GM10847 (cell line): Measurements from ENCODE around the gene KLC3.
A peak's percentile ranks its signal among the peaks of the same experiment; 100 is the strongest.

Source experiments
- POLR2A ChIP-seq: IDR thresholded peaks from 2 replicates; pipeline ENCODE4 v1.6.1; 2011; ENCODE audit not compliant: insufficient read length; ENCODE audit errors: extremely low read depth

Gene KLC3

DNA sequence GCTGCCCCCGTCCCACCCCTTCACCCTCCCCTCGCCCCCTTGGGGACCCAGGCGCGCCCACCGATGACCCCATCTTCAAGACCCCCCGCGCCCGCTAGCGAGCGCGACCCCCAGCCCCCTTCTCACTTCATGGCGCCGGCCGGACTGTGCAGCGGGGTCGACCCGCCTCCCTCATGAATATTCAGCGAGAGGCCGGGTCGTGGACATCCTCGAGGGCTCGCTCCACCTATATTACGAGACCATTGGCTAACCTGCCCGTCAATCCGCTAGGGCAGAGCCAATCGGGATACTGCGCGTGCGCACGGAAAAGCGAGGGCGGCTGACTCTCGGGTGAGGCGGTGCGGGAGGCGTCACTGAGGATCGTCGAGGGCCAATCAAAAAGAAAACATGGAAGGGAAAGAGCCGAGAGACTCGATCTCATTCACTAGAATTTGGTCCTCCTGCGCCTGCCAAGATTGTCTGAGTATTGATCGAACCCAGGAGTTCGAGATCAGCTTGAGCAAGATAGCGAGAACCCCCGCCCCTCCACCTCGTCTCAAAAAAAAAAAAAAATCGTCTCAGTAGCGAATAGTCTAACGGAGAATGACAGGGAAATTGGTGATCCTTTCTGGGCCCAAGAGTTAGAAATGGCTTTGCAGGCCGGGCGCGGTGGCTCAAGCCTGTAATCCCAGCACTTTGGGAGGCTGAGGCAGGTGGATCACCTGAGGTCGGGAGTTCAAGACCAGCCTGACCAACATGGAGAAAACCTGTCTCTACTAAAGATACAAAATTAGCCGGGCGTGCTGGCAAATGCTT, 30.1 kb downstream of the KLC3 start, which contains the start of gene ERCC2:
Gene ERCC2 (minus strand): TSS at position 164 of the 795 bp plus-strand sequence. CDS start 33 bp downstream, at position 131.
- peak; percentile 48 for TF ChIP-seq POLR2A

DNA sequence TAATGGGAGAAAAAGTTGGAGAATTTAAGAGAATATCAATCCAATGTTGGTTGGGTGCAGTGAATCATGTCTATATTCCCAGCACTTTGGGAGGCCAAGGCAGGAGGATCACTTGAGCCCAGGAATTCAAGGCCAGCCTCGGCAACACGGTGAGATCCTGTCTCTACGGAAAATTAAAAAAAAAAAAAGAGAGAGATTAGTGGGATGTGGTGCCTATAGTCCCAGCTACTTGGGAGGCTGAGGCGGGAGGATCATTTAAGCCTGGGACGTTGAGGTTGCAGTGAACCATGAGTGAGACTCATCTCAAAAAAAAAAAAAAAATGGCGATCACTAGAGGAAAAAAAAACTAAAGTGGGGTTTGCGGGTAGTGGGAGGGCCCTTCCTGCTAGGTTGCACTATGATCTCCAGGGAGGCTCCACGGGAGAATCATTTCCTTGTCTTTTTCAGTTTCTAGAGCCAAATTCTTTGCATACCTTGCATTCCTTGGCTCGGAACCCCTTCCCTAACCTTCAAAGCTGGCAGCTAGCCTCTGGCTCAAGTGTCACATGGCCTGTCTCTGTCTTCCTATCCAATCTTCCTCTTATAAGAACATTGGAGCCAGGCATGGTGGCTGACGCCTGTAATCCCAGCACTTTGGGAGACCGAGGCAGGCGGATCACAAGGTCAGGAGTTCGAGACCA, 35.6 kb downstream of the KLC3 start:
- TF ChIP-seq POLR2A = no peak

DNA sequence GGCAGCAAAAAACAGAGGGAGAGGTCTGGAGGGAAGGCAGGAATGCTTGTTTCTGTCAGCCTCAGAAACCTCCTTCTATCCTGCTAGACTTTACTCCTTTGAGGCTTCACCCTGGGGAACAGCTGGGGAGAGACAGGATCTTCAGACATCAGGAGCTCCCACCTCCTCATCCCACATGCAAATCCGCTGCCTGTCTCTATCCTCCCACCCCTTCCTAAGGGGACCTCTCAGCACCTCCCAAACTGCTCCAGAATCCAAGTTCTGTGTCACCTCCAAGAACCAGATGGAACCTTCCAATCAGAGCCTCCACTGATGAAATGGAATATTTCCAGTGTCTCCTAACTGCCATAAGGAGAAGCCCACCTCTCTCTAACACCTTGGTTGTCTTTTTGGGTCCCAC, 39.6 kb downstream of the KLC3 start:
- no peak for TF ChIP-seq POLR2A

DNA sequence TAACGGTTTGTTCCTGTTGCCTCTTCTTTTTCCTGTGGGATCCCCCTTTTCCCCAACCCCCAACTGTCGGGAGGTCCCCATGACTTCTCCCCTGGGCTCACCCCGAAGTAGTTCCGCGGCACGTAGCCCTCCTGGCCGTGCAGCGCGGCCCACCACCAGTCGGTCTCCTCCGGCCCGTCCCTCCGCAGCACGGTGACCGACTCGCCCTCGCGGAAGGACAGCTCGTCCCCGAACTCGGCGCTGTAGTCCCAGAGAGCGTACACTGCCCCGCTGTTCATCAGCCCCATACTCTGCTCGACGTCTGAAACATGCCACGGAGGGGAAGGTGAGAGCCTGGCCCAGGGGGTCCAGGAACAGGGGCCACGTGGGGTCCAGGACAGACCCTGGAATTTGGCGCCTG, 41.9 kb downstream of the KLC3 start:
- no peak for TF ChIP-seq POLR2A

DNA sequence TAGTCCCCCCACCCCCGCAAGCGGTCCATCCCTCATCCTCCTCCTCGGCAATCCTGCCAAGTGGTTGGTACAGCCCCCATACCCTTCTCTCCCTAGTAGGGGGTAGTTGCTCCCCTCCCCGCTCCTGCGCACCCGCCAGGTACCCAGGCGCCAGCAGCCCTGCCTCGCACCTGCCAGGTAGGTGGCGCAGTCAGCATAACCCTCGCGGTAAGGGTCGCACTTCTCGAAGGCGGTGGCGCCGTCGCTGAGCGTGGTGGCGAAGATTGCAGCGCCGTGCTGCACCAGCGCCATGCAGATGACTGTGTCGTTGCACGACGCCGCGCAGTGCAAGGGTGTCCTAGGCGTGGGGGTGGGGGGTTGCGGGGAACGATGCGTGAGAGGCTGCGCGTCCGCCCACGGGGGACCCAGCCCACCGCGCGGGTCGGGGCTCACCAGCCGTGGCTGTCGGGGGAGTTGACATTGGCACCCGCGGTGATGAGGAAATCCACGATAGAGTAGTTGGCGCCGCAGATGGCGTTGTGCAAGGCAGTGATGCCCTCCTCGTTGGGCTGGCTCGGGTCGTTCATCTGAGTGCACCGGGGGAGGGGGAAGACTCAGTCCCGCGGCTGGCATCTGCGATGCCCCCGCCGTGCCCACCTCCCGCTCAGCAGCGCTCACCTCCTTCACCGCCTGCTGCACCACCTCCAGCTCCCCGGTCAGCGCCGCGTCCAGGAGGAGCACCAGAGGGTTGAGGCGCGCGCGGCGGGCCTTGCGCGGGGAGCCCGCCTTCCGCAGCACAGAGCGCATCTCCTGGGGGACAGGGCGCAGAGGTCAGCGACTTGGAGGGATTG, 45.1 kb downstream of the KLC3 start:
- TF ChIP-seq POLR2A = no peak

DNA sequence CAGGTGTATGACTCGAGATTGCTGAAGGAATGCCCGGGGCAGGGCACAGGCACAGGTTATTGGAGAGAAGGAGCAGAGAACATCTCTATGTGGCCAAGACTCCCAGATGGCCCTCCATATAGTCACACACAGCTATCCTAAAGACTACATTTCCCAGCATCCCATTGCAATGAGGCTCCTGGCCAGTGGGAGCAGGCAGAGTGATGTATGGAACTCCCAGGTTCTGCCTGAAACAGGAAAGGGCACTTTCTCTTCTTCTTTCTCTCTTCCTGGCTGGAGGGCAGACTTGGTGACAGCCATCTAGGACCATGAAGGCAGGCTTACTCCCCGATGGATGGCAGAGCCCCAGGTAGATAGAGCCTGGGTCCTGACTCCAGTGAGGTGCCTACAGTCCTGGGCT, 50.8 kb downstream of the KLC3 start:
- TF ChIP-seq POLR2A = no peak

DNA sequence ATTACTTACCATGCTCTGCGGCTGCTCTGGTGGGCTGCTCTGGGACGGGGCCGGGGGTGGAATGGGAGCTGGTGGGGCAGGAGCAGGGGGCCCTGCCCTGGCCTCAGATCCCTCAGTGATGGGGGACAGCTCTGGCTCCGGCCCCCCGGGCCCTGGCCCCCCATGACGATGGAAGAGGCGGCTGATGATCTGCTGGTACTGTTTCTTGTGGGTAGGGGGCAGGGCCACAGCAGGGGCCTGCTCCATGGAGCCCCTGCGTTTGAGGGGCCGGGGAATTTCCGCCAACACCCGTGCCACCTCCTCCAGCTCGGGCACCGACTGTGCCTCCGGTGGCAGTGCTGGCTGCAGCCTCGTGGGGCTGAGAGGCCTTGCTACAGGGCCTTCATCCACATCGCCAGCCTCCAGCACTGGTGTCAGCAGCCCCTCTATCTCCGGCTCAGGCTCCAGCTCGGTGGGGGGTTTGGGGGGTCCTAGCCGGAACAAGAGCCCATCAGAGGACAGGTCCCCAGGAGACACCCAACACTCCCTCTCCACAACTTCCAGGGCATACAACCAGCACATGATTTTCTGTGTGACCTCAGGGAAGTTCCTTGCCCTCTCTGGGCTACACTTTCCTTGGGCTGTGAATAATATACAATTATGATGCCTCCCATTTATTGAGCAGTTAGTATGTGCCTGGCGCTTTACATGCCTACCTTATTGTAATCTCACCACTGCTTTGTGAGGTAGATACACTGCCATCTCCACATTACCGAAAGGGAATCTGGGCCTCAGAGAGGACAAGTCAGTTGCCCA, 51.5 kb downstream of the KLC3 start:
- no peak for TF ChIP-seq POLR2A

DNA sequence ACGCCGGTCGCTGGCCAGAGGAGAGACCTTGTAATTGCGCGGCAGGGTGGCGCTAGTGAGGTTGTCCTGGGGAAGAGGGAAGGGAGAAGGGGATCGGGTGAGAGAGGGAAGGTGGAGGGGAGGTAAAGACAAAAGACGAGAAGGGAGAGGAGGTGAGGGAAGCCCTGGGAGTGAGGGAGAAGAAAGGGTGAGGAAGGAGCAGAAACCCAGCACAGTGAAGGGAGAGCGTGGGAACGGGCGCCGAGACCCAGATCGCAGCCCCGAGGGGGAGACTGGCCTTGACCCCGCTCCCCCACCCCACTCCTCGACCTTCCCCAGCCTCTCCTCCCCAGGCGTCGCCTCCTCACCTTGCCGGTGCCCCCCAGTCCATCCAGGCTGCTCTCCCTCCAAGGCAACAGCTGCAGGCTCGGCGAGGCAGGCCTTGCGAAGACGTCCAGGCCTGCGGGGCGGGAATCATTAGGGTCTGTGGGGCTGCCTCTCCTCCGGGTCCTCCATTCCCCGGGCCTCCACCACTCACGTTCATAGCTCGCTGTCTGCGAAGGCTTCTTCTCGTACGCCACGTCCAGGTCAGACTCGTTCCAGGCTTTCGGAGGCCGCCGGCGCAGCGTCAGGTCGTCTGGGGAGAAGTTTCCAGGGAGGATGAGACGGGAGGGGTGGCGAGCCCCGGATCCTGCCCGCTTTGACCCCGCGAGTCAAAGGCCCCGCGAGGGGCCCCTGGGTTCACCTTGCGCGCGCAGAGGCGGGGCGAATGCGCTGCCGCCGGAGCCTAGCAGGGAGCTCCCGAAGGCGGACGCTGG, 55.5 kb downstream of the KLC3 start:
- TF ChIP-seq POLR2A = no peak

DNA sequence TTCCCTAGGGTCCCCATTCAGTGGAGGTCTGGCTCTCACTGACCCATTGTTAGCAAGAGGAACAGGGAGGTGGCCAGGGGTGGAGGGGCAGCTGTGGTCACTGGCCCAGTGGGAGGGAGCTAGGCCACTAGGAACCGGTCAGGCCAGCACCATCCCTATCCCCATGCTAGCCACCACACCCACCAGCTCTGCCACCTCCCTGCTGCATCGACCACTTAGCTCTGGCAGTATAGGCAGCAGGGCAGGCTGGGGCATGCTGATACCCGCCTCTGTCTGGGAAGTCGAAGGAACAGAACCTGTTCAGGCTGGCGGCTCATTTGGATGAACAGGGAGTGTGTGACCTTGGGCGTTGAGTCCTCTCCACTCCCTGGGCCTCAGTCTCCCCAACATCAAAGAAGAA, 59.6 kb downstream of the KLC3 start:
- TF ChIP-seq POLR2A = no peak
